K562 (cell line): ENCODE results near the gene IQSEC3. TPM values are rescaled to one million over a fixed set of nuclear protein-coding genes. Genes with fewer than 3 reads are reported as not detected.

Experiments
- ATAC-seq: fragments of 200-7000 bp; cut with Tn5 transposase; 3 replicates; pipeline ENCODE4 v1.9.1; 2020; ENCODE audit warnings: moderate library complexity
- BruUV-seq: library from RNA; stranded (reverse); fragments of 400-500 nt; replicated peaks from 2 replicates; lab custom pipeline; 2021; lab: Mats Ljungman, UMichigan
- CTCF ChIA-PET: fragments of 300-600 bp; formaldehyde crosslinking; extraction: SDS; loops from one replicate; lab custom pipeline; 2021; ENCODE audit warnings: low intra/inter-chr PET ratio; lab: Yijun Ruan, JAX
- POLR2A ChIA-PET: fragments of 300-600, 350-650 bp; sonication (Branson Sonifier 250); formaldehyde crosslinking; extraction: SDS; loops from one replicate; lab custom pipeline; 2021; ENCODE audit warnings: antibody characterized with exemption, inconsistent platforms; lab: Yijun Ruan, JAX
- DNase-seq, 4 experiments: peaks; one replicate each; pipeline versions ENCODE4 v3.0.0 to v3.0.0-alpha.2; 2011 to 2018; ENCODE audit warnings: low spot score in 3 of 4, mixed read lengths in 3 of 4; ENCODE audit errors: extremely low read depth in 1 of 4
- FAIRE-seq: peaks from 2 replicates; lab custom pipeline; 2011; peaks lifted over from hg19 to GRCh38; lab: Jason Lieb, UNC
- H2AFZ ChIP-seq: 2 replicates; pipeline ENCODE4 v1.6.0; 2011; ENCODE audit warnings: low read depth, low read length, control low read depth, inconsistent platforms
- H3K27ac ChIP-seq: fragments of 200-600 bp; 3 replicates; pipeline ENCODE4 v1.8.0; 2011; ENCODE audit warnings: low read depth, mild to moderate bottlenecking, control low read depth, inconsistent platforms, low read length, moderate library complexity, mixed read lengths; ENCODE audit errors: extremely low read depth
- H3K27me3 ChIP-seq, 2 experiments: fragments of 300-600 bp in 1 of 2; 2 replicates in 1 of 2; 3 replicates in 1 of 2; pipeline versions ENCODE4 v1.6.0 to v1.8.0; 2011; ENCODE audit warnings: inconsistent platforms in 2 of 2, low read length in 2 of 2, mild to moderate bottlenecking in 1 of 2, mixed read lengths in 1 of 2, moderate library complexity in 1 of 2; ENCODE audit not compliant: control insufficient read depth in 2 of 2, insufficient read depth in 2 of 2
- H3K36me3 ChIP-seq: fragments of 300-600 bp; 3 replicates; pipeline ENCODE4 v1.8.0; 2011; ENCODE audit warnings: mild to moderate bottlenecking, low read length, inconsistent platforms; ENCODE audit not compliant: control insufficient read depth, insufficient read depth
- H3K4me1 ChIP-seq, 2 experiments: fragments of 200-600 bp in 1 of 2; replicated peaks in 1 of 2; 2 replicates in 1 of 2; 3 replicates in 1 of 2; pipeline versions ENCODE4 v1.5.1 to v1.8.0; 2011; ENCODE audit warnings: inconsistent platforms in 2 of 2, low read length in 2 of 2, mild to moderate bottlenecking in 1 of 2, mixed read lengths in 1 of 2, moderate library complexity in 1 of 2; ENCODE audit not compliant: control insufficient read depth in 2 of 2, insufficient read depth in 2 of 2
- H3K4me2 ChIP-seq: 2 replicates; pipeline ENCODE4 v1.6.1; 2011; ENCODE audit warnings: low read length, control low read depth, inconsistent platforms, mixed read lengths; ENCODE audit not compliant: insufficient read depth
- H3K4me3 ChIP-seq: fragments of 200-600 bp; sonication (generic), shearing (Covaris generic); 2 replicates; pipeline ENCODE4 v1.5.1; 2016; ENCODE audit warnings: control low read depth, inconsistent platforms
- H3K79me2 ChIP-seq: fragments of 200-600 bp; 3 replicates; pipeline ENCODE4 v1.8.0; 2011; ENCODE audit warnings: low read length, inconsistent platforms; ENCODE audit not compliant: control insufficient read depth, insufficient read depth
- H3K9ac ChIP-seq, 2 experiments: 2 replicates each; pipeline versions ENCODE4 v1.6.0 to v1.6.1; 2011; ENCODE audit warnings: low read depth in 2 of 2, low read length in 2 of 2, control low read depth in 1 of 2, inconsistent platforms in 1 of 2, mild to moderate bottlenecking in 1 of 2, mixed read lengths in 1 of 2; ENCODE audit not compliant: insufficient read depth in 1 of 2
- H3K9me1 ChIP-seq: one replicate; pipeline ENCODE4 v1.6.0; 2011; ENCODE audit warnings: inconsistent platforms, mild to moderate bottlenecking, low read length, moderate library complexity; ENCODE audit not compliant: control insufficient read depth, insufficient read depth
- H3K9me3 ChIP-seq: replicated peaks from 2 replicates; pipeline ENCODE4 v1.5.1; 2011; ENCODE audit warnings: low read depth, low read length, inconsistent platforms; ENCODE audit not compliant: control insufficient read depth, insufficient read depth
- H4K20me1 ChIP-seq: replicated peaks from 2 replicates; pipeline ENCODE4 v1.6.1; 2011; ENCODE audit warnings: low read length, inconsistent platforms, mixed read lengths; ENCODE audit not compliant: control insufficient read depth, insufficient read depth
- RAD21 ChIP-seq, 2 experiments: fragments of 250-450 bp in 1 of 2; fragments of 450-650 bp in 1 of 2; sonication (Bioruptor Pico) in 1 of 2; formaldehyde crosslinking in 1 of 2; IDR thresholded peaks in 1 of 2; conservative IDR thresholded peaks in 1 of 2; 2 replicates each; pipeline versions ENCODE4 v1.4.0 to v1.8.0; 2020 to 2022; ENCODE audit warnings: mild to moderate bottlenecking in 2 of 2, moderate library complexity in 1 of 2
- ZBTB7A ChIP-seq: IDR thresholded peaks from 2 replicates; pipeline ENCODE4 v1.6.1; 2011; ENCODE audit warnings: low read depth, mild to moderate bottlenecking, low read length, moderate library complexity, borderline replicate concordance; ENCODE audit not compliant: control insufficient read depth
- WGBS: fragments of 100-300 bp; shearing (Covaris generic); methylation state at CpG from one replicate; pipeline ENCODE4 v1.1.6; 2016; ENCODE audit warnings: low coverage, mixed read lengths; ENCODE audit not compliant: insufficient coverage; ENCODE audit errors: missing lambda C conversion rate; 5-methylcytosine and 5-hydroxymethylcytosine counted together
- in situ Hi-C: fragments of 300-500 bp; cut with MboI; formaldehyde crosslinking; loops from 4 replicates; pipeline ENCODE4 v1.15.0; 2018; ENCODE audit warnings: inconsistent platforms, mixed read lengths
- intact Hi-C: fragments of 100-400 bp; cut with micrococcal nuclease; formaldehyde crosslinking; loops from 2 replicates; pipeline ENCODE4 v1.14.2; 2022
- polyA plus RNA-seq, 8 experiments: library from polyadenylated mRNA; depleted of rRNA in 4 of 8; stranded (reverse) in 5 of 8; unstranded in 3 of 8; fragments of >200 nt; fragmentation: Nextera tagmentation in 2 of 8; fragmentation: Illumina TruSeq in 1 of 8; extraction: Ambion mirVana in 2 of 8; extraction: Trizol in 1 of 8; gene quantifications; 2 replicates each; pipeline versions ENCODE4 v1.2.1 to v1.2.3, GENCODE V29; 2011 to 2014; ENCODE audit warnings: inconsistent platforms in 1 of 8, missing spikeins in 1 of 8
- total RNA-seq, 7 experiments: library from RNA; depleted of rRNA in 6 of 7; stranded (reverse); fragments of >200 nt in 6 of 7; fragmentation: Illumina TruSeq in 2 of 7; extraction: Trizol in 2 of 7; gene quantifications; 2 replicates each; pipeline versions ENCODE4 v1.2.1 to v1.2.3, GENCODE V29; 2011 to 2021; ENCODE audit warnings: low replicate concordance in 1 of 7
- TF ChIP-seq, protein P1 (sequence below), 3 experiments: IDR thresholded peaks in 2 of 3; conservative IDR thresholded peaks in 1 of 3; 2 replicates each; pipeline ENCODE4 v1.5.1; 2011 to 2012; ENCODE audit warnings: low read length in 3 of 3, mild to moderate bottlenecking in 3 of 3, control low read depth in 2 of 3, improper control_type of control experiment in 1 of 3, inconsistent platforms in 1 of 3, low read depth in 1 of 3, mixed read lengths in 1 of 3, moderate library complexity in 1 of 3; ENCODE audit not compliant: insufficient read depth in 2 of 3
- TF ChIP-seq, protein P2 (sequence below): fragments of 250-450 bp; sonication (Bioruptor Pico); IDR thresholded peaks from 2 replicates; pipeline ENCODE4 v1.5.0; 2021
- TF ChIP-seq, protein P3 (sequence below): sonication (generic); formaldehyde crosslinking; IDR thresholded peaks from 2 replicates; pipeline ENCODE4 v1.8.0; 2022; ENCODE audit warnings: mild to moderate bottlenecking, missing genetic modification reagents
- TF ChIP-seq, protein P4 (sequence below), 2 experiments: IDR thresholded peaks; 2 replicates each; pipeline ENCODE4 v1.6.1; 2011; ENCODE audit warnings: borderline replicate concordance in 1 of 2, control low read depth in 1 of 2, low read depth in 1 of 2, low read length in 1 of 2, mild to moderate bottlenecking in 1 of 2, mixed read lengths in 1 of 2, moderate library complexity in 1 of 2; ENCODE audit not compliant: insufficient read depth in 1 of 2, insufficient read length in 1 of 2, poor library complexity in 1 of 2, severe bottlenecking in 1 of 2; ENCODE audit errors: extremely low read depth in 1 of 2
- TF ChIP-seq, protein P5 (sequence below): fragments of 250-450 bp; sonication (Bioruptor Pico); IDR thresholded peaks from 2 replicates; pipeline ENCODE4 v1.4.0; 2020
- TF ChIP-seq, protein P6 (sequence below): fragments of 250-450 bp; sonication (Bioruptor Pico); IDR thresholded peaks from 2 replicates; pipeline ENCODE4 v1.5.0; 2020; ENCODE audit warnings: mild to moderate bottlenecking

Gene IQSEC3
- total and polyA plus RNA-seq, 9 of the 15 experiments (the other 6 are each of a cell fraction or from before 2014, with no cell fraction given) = under 0.01 to 0.25 (median 0.08) TPM; not detected in 3

DNA sequence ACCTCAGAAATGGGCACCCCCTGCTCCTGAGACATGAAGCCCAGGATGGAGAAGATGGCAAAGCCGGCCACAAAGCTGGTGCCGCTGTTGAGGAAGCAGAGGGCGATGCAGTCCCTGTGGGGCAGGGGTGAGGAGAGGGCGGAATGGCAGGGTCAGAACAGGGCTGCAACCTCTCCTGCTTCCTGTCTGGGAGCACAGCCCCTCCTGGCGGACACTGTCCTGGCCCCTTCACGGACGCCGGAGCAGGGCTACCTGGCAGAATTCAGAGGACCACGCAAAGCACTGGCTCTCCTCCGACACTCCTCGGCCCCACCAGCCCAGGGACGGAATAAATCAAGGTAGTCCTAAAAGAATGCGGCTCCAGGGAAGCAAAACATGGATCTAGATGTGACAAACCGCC is 159.8 kb downstream of the IQSEC3 start:
- WGBS = 5% methylated on average over 12 of the region's 14 CpGs
- TF ChIP-seq ZBTB7A = no peak
- TF ChIP-seq, protein P1, sequence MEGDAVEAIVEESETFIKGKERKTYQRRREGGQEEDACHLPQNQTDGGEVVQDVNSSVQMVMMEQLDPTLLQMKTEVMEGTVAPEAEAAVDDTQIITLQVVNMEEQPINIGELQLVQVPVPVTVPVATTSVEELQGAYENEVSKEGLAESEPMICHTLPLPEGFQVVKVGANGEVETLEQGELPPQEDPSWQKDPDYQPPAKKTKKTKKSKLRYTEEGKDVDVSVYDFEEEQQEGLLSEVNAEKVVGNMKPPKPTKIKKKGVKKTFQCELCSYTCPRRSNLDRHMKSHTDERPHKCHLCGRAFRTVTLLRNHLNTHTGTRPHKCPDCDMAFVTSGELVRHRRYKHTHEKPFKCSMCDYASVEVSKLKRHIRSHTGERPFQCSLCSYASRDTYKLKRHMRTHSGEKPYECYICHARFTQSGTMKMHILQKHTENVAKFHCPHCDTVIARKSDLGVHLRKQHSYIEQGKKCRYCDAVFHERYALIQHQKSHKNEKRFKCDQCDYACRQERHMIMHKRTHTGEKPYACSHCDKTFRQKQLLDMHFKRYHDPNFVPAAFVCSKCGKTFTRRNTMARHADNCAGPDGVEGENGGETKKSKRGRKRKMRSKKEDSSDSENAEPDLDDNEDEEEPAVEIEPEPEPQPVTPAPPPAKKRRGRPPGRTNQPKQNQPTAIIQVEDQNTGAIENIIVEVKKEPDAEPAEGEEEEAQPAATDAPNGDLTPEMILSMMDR (IDR thresholded peaks at IDR 0.05 in 2 of 3, conservative IDR thresholded peaks at IDR 0.05 in 1 of 3; ENCODE audit: insufficient read depth in 2 of 3, low read depth in 1 of 3, low read length in 3 of 3) = peak; percentile 13 to 28 (median 23); a peak in 2 of 6 replicates
- TF ChIP-seq RAD21 (CRISPR knock-in tag; conservative IDR thresholded peaks at IDR 0.05 in 1 of 2, IDR thresholded peaks at IDR 0.05 in 1 of 2) = peak in 1 of 2 experiments; percentile 25; a peak in 2 of 4 replicates
- TF ChIP-seq, protein P2, sequence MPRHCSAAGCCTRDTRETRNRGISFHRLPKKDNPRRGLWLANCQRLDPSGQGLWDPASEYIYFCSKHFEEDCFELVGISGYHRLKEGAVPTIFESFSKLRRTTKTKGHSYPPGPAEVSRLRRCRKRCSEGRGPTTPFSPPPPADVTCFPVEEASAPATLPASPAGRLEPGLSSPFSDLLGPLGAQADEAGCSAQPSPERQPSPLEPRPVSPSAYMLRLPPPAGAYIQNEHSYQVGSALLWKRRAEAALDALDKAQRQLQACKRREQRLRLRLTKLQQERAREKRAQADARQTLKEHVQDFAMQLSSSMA = no peak
- TF ChIP-seq, protein P3, sequence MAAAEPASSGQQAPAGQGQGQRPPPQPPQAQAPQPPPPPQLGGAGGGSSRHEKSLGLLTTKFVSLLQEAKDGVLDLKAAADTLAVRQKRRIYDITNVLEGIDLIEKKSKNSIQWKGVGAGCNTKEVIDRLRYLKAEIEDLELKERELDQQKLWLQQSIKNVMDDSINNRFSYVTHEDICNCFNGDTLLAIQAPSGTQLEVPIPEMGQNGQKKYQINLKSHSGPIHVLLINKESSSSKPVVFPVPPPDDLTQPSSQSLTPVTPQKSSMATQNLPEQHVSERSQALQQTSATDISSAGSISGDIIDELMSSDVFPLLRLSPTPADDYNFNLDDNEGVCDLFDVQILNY = no peak
- TF ChIP-seq, protein P4, sequence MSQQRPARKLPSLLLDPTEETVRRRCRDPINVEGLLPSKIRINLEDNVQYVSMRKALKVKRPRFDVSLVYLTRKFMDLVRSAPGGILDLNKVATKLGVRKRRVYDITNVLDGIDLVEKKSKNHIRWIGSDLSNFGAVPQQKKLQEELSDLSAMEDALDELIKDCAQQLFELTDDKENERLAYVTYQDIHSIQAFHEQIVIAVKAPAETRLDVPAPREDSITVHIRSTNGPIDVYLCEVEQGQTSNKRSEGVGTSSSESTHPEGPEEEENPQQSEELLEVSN (IDR thresholded peaks at IDR 0.05; ENCODE audit: borderline replicate concordance in 1 of 2, extremely low read depth in 1 of 2, insufficient read depth in 1 of 2, insufficient read length in 1 of 2, low read depth in 1 of 2, low read length in 1 of 2, poor library complexity in 1 of 2, severe bottlenecking in 1 of 2) = no peak
- TF ChIP-seq, protein P5, sequence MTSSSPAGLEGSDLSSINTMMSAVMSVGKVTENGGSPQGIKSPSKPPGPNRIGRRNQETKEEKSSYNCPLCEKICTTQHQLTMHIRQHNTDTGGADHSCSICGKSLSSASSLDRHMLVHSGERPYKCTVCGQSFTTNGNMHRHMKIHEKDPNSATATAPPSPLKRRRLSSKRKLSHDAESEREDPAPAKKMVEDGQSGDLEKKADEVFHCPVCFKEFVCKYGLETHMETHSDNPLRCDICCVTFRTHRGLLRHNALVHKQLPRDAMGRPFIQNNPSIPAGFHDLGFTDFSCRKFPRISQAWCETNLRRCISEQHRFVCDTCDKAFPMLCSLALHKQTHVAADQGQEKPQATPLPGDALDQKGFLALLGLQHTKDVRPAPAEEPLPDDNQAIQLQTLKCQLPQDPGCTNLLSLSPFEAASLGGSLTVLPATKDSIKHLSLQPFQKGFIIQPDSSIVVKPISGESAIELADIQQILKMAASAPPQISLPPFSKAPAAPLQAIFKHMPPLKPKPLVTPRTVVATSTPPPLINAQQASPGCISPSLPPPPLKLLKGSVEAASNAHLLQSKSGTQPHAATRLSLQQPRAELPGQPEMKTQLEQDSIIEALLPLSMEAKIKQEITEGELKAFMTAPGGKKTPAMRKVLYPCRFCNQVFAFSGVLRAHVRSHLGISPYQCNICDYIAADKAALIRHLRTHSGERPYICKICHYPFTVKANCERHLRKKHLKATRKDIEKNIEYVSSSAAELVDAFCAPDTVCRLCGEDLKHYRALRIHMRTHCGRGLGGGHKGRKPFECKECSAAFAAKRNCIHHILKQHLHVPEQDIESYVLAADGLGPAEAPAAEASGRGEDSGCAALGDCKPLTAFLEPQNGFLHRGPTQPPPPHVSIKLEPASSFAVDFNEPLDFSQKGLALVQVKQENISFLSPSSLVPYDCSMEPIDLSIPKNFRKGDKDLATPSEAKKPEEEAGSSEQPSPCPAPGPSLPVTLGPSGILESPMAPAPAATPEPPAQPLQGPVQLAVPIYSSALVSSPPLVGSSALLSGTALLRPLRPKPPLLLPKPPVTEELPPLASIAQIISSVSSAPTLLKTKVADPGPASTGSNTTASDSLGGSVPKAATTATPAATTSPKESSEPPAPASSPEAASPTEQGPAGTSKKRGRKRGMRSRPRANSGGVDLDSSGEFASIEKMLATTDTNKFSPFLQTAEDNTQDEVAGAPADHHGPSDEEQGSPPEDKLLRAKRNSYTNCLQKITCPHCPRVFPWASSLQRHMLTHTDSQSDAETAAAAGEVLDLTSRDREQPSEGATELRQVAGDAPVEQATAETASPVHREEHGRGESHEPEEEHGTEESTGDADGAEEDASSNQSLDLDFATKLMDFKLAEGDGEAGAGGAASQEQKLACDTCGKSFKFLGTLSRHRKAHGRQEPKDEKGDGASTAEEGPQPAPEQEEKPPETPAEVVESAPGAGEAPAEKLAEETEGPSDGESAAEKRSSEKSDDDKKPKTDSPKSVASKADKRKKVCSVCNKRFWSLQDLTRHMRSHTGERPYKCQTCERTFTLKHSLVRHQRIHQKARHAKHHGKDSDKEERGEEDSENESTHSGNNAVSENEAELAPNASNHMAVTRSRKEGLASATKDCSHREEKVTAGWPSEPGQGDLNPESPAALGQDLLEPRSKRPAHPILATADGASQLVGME (CRISPR knock-in tag) = no peak
- TF ChIP-seq, protein P6, sequence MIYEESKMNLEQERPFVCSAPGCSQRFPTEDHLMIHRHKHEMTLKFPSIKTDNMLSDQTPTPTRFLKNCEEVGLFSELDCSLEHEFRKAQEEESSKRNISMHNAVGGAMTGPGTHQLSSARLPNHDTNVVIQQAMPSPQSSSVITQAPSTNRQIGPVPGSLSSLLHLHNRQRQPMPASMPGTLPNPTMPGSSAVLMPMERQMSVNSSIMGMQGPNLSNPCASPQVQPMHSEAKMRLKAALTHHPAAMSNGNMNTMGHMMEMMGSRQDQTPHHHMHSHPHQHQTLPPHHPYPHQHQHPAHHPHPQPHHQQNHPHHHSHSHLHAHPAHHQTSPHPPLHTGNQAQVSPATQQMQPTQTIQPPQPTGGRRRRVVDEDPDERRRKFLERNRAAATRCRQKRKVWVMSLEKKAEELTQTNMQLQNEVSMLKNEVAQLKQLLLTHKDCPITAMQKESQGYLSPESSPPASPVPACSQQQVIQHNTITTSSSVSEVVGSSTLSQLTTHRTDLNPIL (CRISPR knock-in tag) = no peak
- Histone ChIP-seq H3K4me2 (no peak overlapping the region), H3K36me3 (no peaks in the 10 kb centered on the region), H3K27ac (no peak overlapping the region), H3K4me1 (no peaks in the 10 kb centered on the region), H3K9me1 (no peaks in the 10 kb centered on the region), H4K20me1 (no peaks in the 10 kb centered on the region), H3K9me3 (no peaks in the 10 kb centered on the region), H3K4me3 (no peak overlapping the region), H2AFZ (no peak overlapping the region), H3K27me3 (peaks cover 13 to 82% of the 10 kb centered on the region in 2 experiments), H3K9ac (no peak overlapping the region), H3K79me2 (no peaks in the 10 kb centered on the region)
- ATAC-seq (peak; percentile 64), FAIRE-seq (no peak), DNase-seq (peak in 1 of 4 experiments; percentile 11)
- no TSS peak for BruUV-seq
- ChIA-PET CTCF (no interaction called here), POLR2A (no interaction called here)
- in situ Hi-C loops (no loop called here), intact Hi-C loops (no loop called here)
